Keratinocyte (primary cell): ENCODE measurements around the gene COL11A2. TPM values are rescaled to one million over a fixed set of nuclear protein-coding genes. Genes with fewer than 3 reads are reported as not detected.

Source experiments
- DNase-seq: peaks from one replicate; pipeline ENCODE4 v3.0.0-alpha.2; 2011; ENCODE audit warnings: low read depth, missing footprints, low spot score
- FAIRE-seq: peaks from 2 replicates; lab custom pipeline; 2011; peaks lifted over from hg19 to GRCh38; lab: Jason Lieb, UNC
- H2AFZ ChIP-seq: 2 replicates; pipeline ENCODE4 v1.6.0; 2012; ENCODE audit warnings: low read length, control low read depth, inconsistent platforms; ENCODE audit not compliant: control insufficient read depth
- H3K27ac ChIP-seq: 2 replicates; pipeline ENCODE4 v1.5.1; 2011; ENCODE audit warnings: low read length; ENCODE audit not compliant: control insufficient read depth, insufficient read depth
- H3K27me3 ChIP-seq: 3 replicates; pipeline ENCODE4 v1.6.0; 2011; ENCODE audit warnings: low read length; ENCODE audit not compliant: control insufficient read depth, insufficient read depth; ENCODE audit errors: extremely low read depth
- H3K36me3 ChIP-seq, 2 experiments: 2 replicates in 1 of 2; 3 replicates in 1 of 2; pipeline ENCODE4 v1.5.1; 2011; ENCODE audit warnings: low read length in 2 of 2, mild to moderate bottlenecking in 1 of 2; ENCODE audit not compliant: control insufficient read depth in 2 of 2, insufficient read depth in 2 of 2; ENCODE audit errors: extremely low read depth in 1 of 2
- H3K4me1 ChIP-seq: 3 replicates; pipeline ENCODE4 v1.5.1; 2011; ENCODE audit warnings: low read length; ENCODE audit not compliant: control insufficient read depth, insufficient read depth; ENCODE audit errors: extremely low read depth
- H3K4me2 ChIP-seq: 3 replicates; pipeline ENCODE4 v1.6.0; 2011; ENCODE audit warnings: low read depth, low read length; ENCODE audit not compliant: control insufficient read depth, insufficient read depth; ENCODE audit errors: extremely low read depth
- H3K4me3 ChIP-seq, 3 experiments: fragments of 200-600 bp in 1 of 3; sonication (generic) in 1 of 3; 2 replicates in 2 of 3; 3 replicates in 1 of 3; pipeline ENCODE4 v1.5.1; 2011 to 2016; ENCODE audit warnings: low read length in 3 of 3, mild to moderate bottlenecking in 3 of 3, control low read depth in 2 of 3, inconsistent platforms in 1 of 3, low read depth in 1 of 3, mixed read lengths in 1 of 3, mixed run types in 1 of 3, moderate library complexity in 1 of 3; ENCODE audit not compliant: control insufficient read depth in 2 of 3, insufficient read depth in 2 of 3; ENCODE audit errors: extremely low read depth in 1 of 3
- H3K79me2 ChIP-seq: 2 replicates; pipeline ENCODE4 v1.6.0; 2012; ENCODE audit warnings: low read length; ENCODE audit not compliant: control insufficient read depth, insufficient read depth
- H3K9ac ChIP-seq: 3 replicates; pipeline ENCODE4 v1.6.0; 2011; ENCODE audit warnings: low read length; ENCODE audit not compliant: control insufficient read depth, insufficient read depth; ENCODE audit errors: extremely low read depth
- H3K9me1 ChIP-seq: 3 replicates; pipeline ENCODE4 v1.6.0; 2011; ENCODE audit warnings: low read length; ENCODE audit not compliant: control insufficient read depth, insufficient read depth; ENCODE audit errors: extremely low read depth
- H3K9me3 ChIP-seq: 2 replicates; pipeline ENCODE4 v1.5.1; 2012; ENCODE audit warnings: low read depth, low read length; ENCODE audit not compliant: control insufficient read depth
- H4K20me1 ChIP-seq: 3 replicates; pipeline ENCODE4 v1.6.0; 2011; ENCODE audit warnings: low read length; ENCODE audit not compliant: control insufficient read depth, insufficient read depth; ENCODE audit errors: extremely low read depth
- CTCF ChIP-seq, 3 experiments: IDR thresholded peaks in 1 of 3; conservative IDR thresholded peaks in 1 of 3; optimal IDR thresholded peaks in 1 of 3; 2 replicates in 2 of 3; 3 replicates in 1 of 3; pipeline versions ENCODE3 to v1.5.1; 2011; ENCODE audit warnings: low read length in 3 of 3, mild to moderate bottlenecking in 3 of 3, moderate library complexity in 2 of 3, control low read depth in 1 of 3, inconsistent platforms in 1 of 3; ENCODE audit not compliant: insufficient read depth in 2 of 3; ENCODE audit errors: extremely low read depth in 1 of 3
- EZH2 ChIP-seq: IDR thresholded peaks from one replicate; pipeline ENCODE4 v1.6.1; 2012; ENCODE audit warnings: inconsistent platforms, mild to moderate bottlenecking, low read length, moderate library complexity
- dilution Hi-C: fragments of 300-500 bp; cut with MboI; formaldehyde crosslinking; loops from one replicate; pipeline ENCODE4 v1.7.0; 2020; ENCODE audit warnings: low sequenced_read_pairs; ENCODE audit not compliant: extremely low pct_ligation_motif_present
- polyA plus RNA-seq, 5 experiments: library from polyadenylated mRNA; depleted of rRNA in 3 of 5; stranded (reverse) in 3 of 5; stranded (forward) in 1 of 5; unstranded in 1 of 5; fragments of >200 nt; gene quantifications; 1 replicate in 1 of 5; 2 replicates in 3 of 5; 3 replicates in 1 of 5; pipeline versions ENCODE4 v1.2.1 to v1.2.3, GENCODE V29; 2011 to 2012; ENCODE audit warnings: missing spikeins in 2 of 5, low read depth in 1 of 5, low replicate concordance in 1 of 5

Gene COL11A2
- polyA plus RNA-seq, 1 donor (not counting 4 experiments of a cell fraction or from before 2014, with no cell fraction given) = 0.08 TPM

GRCh38 chr6:33181141-33181540 is 11.1 kb downstream of the COL11A2 start:
- no peaks in the 10 kb centered on the region for H3K27me3 ChIP-seq
- no peak overlapping the region for H3K27ac ChIP-seq
- H3K4me2 ChIP-seq = no peak overlapping the region
- DNase-seq (no peak), FAIRE-seq (no peak)
- no peak overlapping the region for H2AFZ ChIP-seq
- no peaks in the 10 kb centered on the region for H4K20me1 ChIP-seq
- no peak overlapping the region for H3K9ac ChIP-seq
- dilution Hi-C loops = no loop called here
- no peaks in the 10 kb centered on the region for H3K36me3 ChIP-seq
- H3K4me3 ChIP-seq = no peak overlapping the region
- H3K9me3 ChIP-seq = no peaks in the 10 kb centered on the region
- no peak for TF ChIP-seq EZH2
- TF ChIP-seq CTCF (optimal IDR thresholded peaks at IDR 0.05 in 1 of 3, IDR thresholded peaks at IDR 0.05 in 1 of 3, conservative IDR thresholded peaks at IDR 0.05 in 1 of 3; ENCODE audit: extremely low read depth in 1 of 3, insufficient read depth in 2 of 3, low read length in 3 of 3) = no peak
- H3K4me1 ChIP-seq = no peaks in the 10 kb centered on the region
- no peaks in the 10 kb centered on the region for H3K9me1 ChIP-seq
- no peaks in the 10 kb centered on the region for H3K79me2 ChIP-seq

- Histone ChIP-seq H4K20me1 (no peaks in the 10 kb centered on the region), H3K27ac (no peak overlapping the region), H3K4me1 (no peaks in the 10 kb centered on the region), H3K4me3 (no peak overlapping the region), H3K4me2 (no peak overlapping the region), H2AFZ (no peak overlapping the region), H3K27me3 (peaks cover 2% of the 10 kb centered on the region), H3K9ac (no peak overlapping the region), H3K79me2 (no peaks in the 10 kb centered on the region), H3K9me1 (no peaks in the 10 kb centered on the region), H3K36me3 (no peaks in the 10 kb centered on the region), H3K9me3 (no peaks in the 10 kb centered on the region)
- no peak for FAIRE-seq
- DNase-seq = no peak
- dilution Hi-C loops = no loop called here
- no peak for TF ChIP-seq EZH2
- TF ChIP-seq CTCF (optimal IDR thresholded peaks at IDR 0.05 in 1 of 3, IDR thresholded peaks at IDR 0.05 in 1 of 3, conservative IDR thresholded peaks at IDR 0.05 in 1 of 3; ENCODE audit: extremely low read depth in 1 of 3, insufficient read depth in 2 of 3, low read length in 3 of 3) = no peak
These were observed 13.4 kb downstream of the COL11A2 start for GRCh38 chr6:33178755-33179475.
